ENCODE data around the gene CACNA1C.

The CACNA1C gene

DNA sequence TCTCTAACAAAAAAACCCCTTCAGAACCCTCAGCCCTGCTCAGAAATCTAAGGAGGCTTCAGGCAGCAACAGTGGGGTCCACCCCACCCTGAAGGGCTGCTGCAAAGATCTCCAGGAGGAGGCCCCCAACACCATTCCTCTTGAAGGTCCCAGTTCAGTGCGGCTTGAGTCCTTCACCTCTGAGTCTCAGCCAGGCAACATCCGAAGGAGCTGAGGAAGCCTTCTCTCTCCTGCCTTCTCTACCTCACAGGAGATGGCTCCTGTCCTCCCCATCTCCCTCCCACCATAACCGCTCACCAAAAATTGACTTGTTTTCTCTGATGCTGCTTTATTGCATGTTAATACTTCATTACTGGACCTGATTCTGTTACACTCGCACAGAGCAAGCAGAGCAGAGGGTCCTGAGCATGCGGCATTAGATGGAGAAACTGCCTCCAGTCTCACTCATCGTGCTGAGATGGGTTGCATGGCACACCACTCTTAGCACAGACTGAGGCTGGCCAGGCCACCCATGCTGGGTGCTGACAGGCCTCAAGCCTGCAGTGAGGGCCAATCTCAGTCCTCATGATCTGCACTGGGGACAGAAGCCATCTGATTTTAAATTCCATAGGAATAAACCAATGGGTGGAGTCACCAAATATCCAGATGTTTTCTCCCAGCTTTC, 224.8 kb downstream of the CACNA1C start:
- no peak for DNase-seq
- in situ Hi-C loops (cut with HindIII; ENCODE audit: low pct_ligation_motif_present, low sequenced_read_pairs), result no loop called here
- TF ChIP-seq, protein P1, sequence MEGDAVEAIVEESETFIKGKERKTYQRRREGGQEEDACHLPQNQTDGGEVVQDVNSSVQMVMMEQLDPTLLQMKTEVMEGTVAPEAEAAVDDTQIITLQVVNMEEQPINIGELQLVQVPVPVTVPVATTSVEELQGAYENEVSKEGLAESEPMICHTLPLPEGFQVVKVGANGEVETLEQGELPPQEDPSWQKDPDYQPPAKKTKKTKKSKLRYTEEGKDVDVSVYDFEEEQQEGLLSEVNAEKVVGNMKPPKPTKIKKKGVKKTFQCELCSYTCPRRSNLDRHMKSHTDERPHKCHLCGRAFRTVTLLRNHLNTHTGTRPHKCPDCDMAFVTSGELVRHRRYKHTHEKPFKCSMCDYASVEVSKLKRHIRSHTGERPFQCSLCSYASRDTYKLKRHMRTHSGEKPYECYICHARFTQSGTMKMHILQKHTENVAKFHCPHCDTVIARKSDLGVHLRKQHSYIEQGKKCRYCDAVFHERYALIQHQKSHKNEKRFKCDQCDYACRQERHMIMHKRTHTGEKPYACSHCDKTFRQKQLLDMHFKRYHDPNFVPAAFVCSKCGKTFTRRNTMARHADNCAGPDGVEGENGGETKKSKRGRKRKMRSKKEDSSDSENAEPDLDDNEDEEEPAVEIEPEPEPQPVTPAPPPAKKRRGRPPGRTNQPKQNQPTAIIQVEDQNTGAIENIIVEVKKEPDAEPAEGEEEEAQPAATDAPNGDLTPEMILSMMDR (IDR thresholded peaks at IDR 0.05; ENCODE audit: low read depth, low read length, missing control alignments), result no peak
- H3K36me3 ChIP-seq (replicated peaks), result no peaks in the 10 kb centered on the region
- no peak overlapping the region for H3K27ac ChIP-seq
- no peaks in the 10 kb centered on the region for H3K27me3 ChIP-seq (replicated peaks)
- no peak overlapping the region for H3K4me3 ChIP-seq (ENCODE audit: low read depth, low read length)

DNA sequence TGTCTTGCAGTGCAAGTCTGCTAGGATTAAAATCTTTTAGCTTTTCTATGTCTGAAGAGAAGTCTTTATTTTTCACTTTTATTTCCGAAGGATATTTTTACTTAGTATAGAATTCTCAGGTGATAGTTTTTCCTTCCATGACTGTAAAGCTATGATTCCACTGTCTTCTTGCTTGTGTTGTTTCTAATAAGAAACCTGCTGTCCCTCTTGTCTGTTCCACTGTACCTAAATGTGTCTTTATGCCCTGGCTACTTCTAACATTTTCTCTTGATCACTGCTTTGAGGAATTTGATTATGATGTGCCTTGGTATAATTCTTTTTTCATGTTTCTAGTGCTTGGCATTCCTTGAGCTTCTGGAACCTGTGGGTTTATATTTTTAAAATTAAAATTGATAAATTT, 228.7 kb downstream of the CACNA1C start:
- in situ Hi-C loops (cut with HindIII; ENCODE audit: low pct_ligation_motif_present, low sequenced_read_pairs), result no loop called here
- TF ChIP-seq, protein P1 (IDR thresholded peaks at IDR 0.05; ENCODE audit: low read depth, low read length, missing control alignments), result no peak

DNA sequence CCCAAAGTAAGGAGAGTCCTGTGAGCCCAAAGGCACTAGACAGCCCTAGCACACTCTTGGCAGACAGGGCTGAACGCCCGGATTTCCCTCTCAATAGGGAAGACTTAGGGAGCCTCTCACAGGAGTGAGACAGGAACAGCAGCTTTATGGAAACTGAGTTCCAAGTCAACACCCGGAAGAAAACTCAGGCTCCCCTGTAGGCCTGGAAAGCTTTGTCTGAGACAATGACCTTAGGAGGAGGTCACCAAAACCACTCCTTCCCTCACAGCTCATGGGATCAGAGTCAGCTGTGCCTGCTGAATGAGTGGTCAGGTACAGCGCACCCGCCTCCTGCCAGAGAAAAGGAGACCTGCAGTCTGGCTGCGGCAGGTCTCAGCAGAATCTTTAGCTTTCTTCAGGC, 229.5 kb downstream of the CACNA1C start:
- in situ Hi-C loops (cut with HindIII; ENCODE audit: low pct_ligation_motif_present, low sequenced_read_pairs), result no loop called here
- no peak for DNase-seq
- H3K27ac ChIP-seq, result no peak overlapping the region

More for the DNA sequence above, 228.7 kb downstream of the CACNA1C start:
- no peak for DNase-seq
- no peaks in the 10 kb centered on the region for H3K36me3 ChIP-seq (replicated peaks)
- H3K4me3 ChIP-seq (ENCODE audit: low read depth, low read length), result no peak overlapping the region
- H3K27ac ChIP-seq, result no peak overlapping the region
- no peaks in the 10 kb centered on the region for H3K27me3 ChIP-seq (replicated peaks)

DNA sequence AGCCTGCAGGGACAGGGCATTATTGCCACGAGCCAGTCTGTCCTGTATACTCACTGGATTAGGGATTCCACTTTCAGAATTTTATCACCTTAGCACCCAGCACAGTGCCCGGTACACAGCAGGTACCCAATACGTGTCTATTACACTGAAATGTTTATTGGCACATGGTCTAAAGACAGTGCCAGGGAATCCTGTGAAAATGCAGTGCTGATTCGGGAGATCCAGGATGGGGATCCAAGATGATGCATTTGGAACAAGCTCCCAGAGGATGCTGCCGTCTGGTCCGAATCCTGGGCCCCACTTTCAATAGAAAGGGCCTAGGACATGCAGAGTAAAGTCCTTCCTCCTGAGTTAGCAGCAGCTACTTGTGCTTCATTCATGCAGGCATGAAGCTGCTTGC, 230.7 kb downstream of the CACNA1C start:
- H3K4me3 ChIP-seq (ENCODE audit: low read depth, low read length), result no peak overlapping the region
- H3K27ac ChIP-seq, result no peak overlapping the region
- H3K36me3 ChIP-seq (replicated peaks), result no peaks in the 10 kb centered on the region
- in situ Hi-C loops (cut with HindIII; ENCODE audit: low pct_ligation_motif_present, low sequenced_read_pairs), result no loop called here
- no peaks in the 10 kb centered on the region for H3K27me3 ChIP-seq (replicated peaks)
- TF ChIP-seq, protein P1 (IDR thresholded peaks at IDR 0.05; ENCODE audit: low read depth, low read length, missing control alignments), result no peak
- DNase-seq, result no peak

More for the DNA sequence above, 229.5 kb downstream of the CACNA1C start:
- H3K27me3 ChIP-seq (replicated peaks), result no peaks in the 10 kb centered on the region
- H3K36me3 ChIP-seq (replicated peaks), result no peaks in the 10 kb centered on the region
- no peak overlapping the region for H3K4me3 ChIP-seq (ENCODE audit: low read depth, low read length)
- TF ChIP-seq, protein P1 (IDR thresholded peaks at IDR 0.05; ENCODE audit: low read depth, low read length, missing control alignments), result peak; percentile 30

DNA sequence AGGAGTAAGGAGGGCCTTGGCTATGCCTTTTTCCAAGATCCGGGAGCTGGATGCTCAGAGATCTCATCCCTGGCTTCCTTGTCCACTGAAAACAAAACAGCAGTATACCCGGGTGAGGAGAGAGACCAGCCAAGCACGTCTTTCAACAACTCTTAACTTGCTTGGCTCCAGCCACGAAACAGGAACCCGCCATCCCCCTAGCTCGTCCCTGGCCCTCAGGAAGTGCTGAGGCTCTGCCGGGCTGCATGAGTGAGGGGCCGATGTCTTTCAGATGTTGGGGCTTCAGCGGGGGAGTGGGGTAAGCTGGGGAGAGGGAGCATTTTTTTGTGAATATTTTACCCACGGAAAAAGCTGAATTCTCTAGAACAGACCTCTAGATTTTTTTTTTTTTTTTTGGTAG, 231.1 kb downstream of the CACNA1C start:
- in situ Hi-C loops (cut with HindIII; ENCODE audit: low pct_ligation_motif_present, low sequenced_read_pairs), result no loop called here
- Histone ChIP-seq H3K36me3 (replicated peaks) (no peaks in the 10 kb centered on the region), H3K27ac (peak overlapping the region; percentile 28), H3K27me3 (replicated peaks) (no peaks in the 10 kb centered on the region), H3K4me3 (ENCODE audit: low read depth, low read length) (no peak overlapping the region)
- TF ChIP-seq, protein P1 (IDR thresholded peaks at IDR 0.05; ENCODE audit: low read depth, low read length, missing control alignments), result no peak
- no peak for DNase-seq

DNA sequence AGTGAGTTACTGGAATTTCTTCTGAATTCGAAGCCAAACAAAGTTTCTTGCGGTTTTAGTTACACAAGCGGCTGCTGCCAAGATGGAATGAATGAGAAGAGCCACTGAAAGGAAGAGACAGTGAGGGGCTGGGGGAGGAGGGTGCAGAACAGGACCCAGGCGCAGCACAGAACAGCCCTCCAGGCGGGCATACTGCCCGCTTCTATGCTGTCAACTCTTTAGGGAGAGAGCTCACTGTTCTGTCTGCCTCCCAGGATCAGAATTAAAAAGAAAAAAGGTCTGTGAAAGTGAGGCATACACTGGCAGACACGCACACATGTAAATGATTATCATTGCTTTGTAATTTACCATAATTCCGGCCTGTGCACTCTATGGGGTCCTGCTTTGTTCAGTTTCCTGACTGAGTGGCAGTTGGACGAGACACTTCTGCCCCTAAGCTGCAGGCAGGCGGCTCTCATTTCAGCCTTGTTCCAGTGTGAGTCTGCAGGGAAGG, 231.6 kb downstream of the CACNA1C start:
- Histone ChIP-seq H3K27ac (peak overlapping the region; percentile 13), H3K36me3 (replicated peaks) (no peaks in the 10 kb centered on the region), H3K4me3 (ENCODE audit: low read depth, low read length) (no peak overlapping the region), H3K27me3 (replicated peaks) (no peaks in the 10 kb centered on the region)
- TF ChIP-seq, protein P1 (IDR thresholded peaks at IDR 0.05; ENCODE audit: low read depth, low read length, missing control alignments), result no peak
- peak; percentile 37 for DNase-seq
- in situ Hi-C loops (cut with HindIII; ENCODE audit: low pct_ligation_motif_present, low sequenced_read_pairs), result no loop called here

Measured in brain microvascular endothelial cell (primary cell).